HepG2 (cell line): Measurements from ENCODE around the gene OGFOD3. TPM values are rescaled to one million over a fixed set of nuclear protein-coding genes. Genes with fewer than 3 reads are reported as not detected.

Source experiments
- ASH2L ChIP-seq: fragments of 300-600, 200-600 bp; sonication (generic); IDR thresholded peaks from 2 replicates; pipeline ENCODE4 v1.7.0; 2017; ENCODE audit warnings: low read depth, mild to moderate bottlenecking, moderate library complexity, mixed read lengths, low read length; ENCODE audit not compliant: insufficient read length
- E2F2 ChIP-seq: sonication (generic); formaldehyde crosslinking; IDR thresholded peaks from 2 replicates; pipeline ENCODE4 v1.4.0; 2020; ENCODE audit warnings: missing genetic modification reagents, borderline replicate concordance
- EP300 ChIP-seq, 3 experiments: sonication (generic) in 1 of 3; formaldehyde crosslinking in 1 of 3; IDR thresholded peaks; 2 replicates each; pipeline versions ENCODE4 v1.5.1 to v1.6.1; 2011 to 2020; ENCODE audit warnings: low read depth in 2 of 3, low read length in 2 of 3, borderline replicate concordance in 1 of 3, improper control_type of control experiment in 1 of 3, mild to moderate bottlenecking in 1 of 3, missing genetic modification reagents in 1 of 3, moderate library complexity in 1 of 3
- GATAD1 ChIP-seq: IDR thresholded peaks from 2 replicates; pipeline ENCODE4 v1.6.1; 2016; ENCODE audit warnings: missing genetic modification reagents, missing compliant biosample characterization
- HES4 ChIP-seq: sonication (generic); formaldehyde crosslinking; IDR thresholded peaks from 2 replicates; pipeline ENCODE4 v1.9.0; 2021; ENCODE audit warnings: mild to moderate bottlenecking, missing genetic modification reagents, borderline replicate concordance
- POLR2A ChIP-seq, 2 experiments: IDR thresholded peaks; 2 replicates each; pipeline ENCODE4 v1.6.1; 2011; ENCODE audit warnings: low read depth in 2 of 2, low read length in 2 of 2, mild to moderate bottlenecking in 1 of 2, moderate library complexity in 1 of 2; ENCODE audit not compliant: insufficient read depth in 1 of 2
- REST ChIP-seq, 2 experiments: IDR thresholded peaks; 2 replicates each; pipeline ENCODE4 v1.6.1; 2011 to 2012; ENCODE audit warnings: low read length in 2 of 2, borderline replicate concordance in 1 of 2, low read depth in 1 of 2, mild to moderate bottlenecking in 1 of 2, moderate library complexity in 1 of 2
- RFXAP ChIP-seq: sonication (generic); formaldehyde crosslinking; IDR thresholded peaks from 2 replicates; pipeline ENCODE4 v1.4.0; 2020; ENCODE audit warnings: missing genetic modification reagents, borderline replicate concordance
- SMYD3 ChIP-seq: sonication (generic); formaldehyde crosslinking; IDR thresholded peaks from 2 replicates; pipeline ENCODE4 v1.8.1; 2023; ENCODE audit warnings: mild to moderate bottlenecking, missing genetic modification reagents
- THYN1 ChIP-seq: sonication (generic); formaldehyde crosslinking; IDR thresholded peaks from 2 replicates; pipeline ENCODE4 v1.8.1; 2023; ENCODE audit warnings: low read depth, mild to moderate bottlenecking, moderate library complexity, missing genetic modification reagents, borderline replicate concordance
- ZNF20 ChIP-seq: sonication (generic); formaldehyde crosslinking; IDR thresholded peaks from 2 replicates; pipeline ENCODE4 v1.4.0; 2020; ENCODE audit warnings: mild to moderate bottlenecking, moderate library complexity, missing genetic modification reagents
- ZNF205 ChIP-seq: IDR thresholded peaks from 2 replicates; pipeline ENCODE4 v1.6.1; 2018; ENCODE audit warnings: missing biosample characterization, missing genetic modification reagents
- ZNF30 ChIP-seq: sonication (generic); formaldehyde crosslinking; IDR thresholded peaks from 2 replicates; pipeline ENCODE4 v1.5.0; 2020; ENCODE audit warnings: mild to moderate bottlenecking, missing genetic modification reagents
- ZNF350 ChIP-seq: sonication (generic); formaldehyde crosslinking; IDR thresholded peaks from 2 replicates; pipeline ENCODE4 v1.4.0; 2020; ENCODE audit warnings: mild to moderate bottlenecking, low read depth, missing genetic modification reagents, borderline replicate concordance
- ZNF543 ChIP-seq: sonication (generic); formaldehyde crosslinking; IDR thresholded peaks from 2 replicates; pipeline ENCODE4 v1.4.0; 2020; ENCODE audit warnings: mild to moderate bottlenecking, missing genetic modification reagents
- ZNF780A ChIP-seq: sonication (generic); formaldehyde crosslinking; IDR thresholded peaks from 2 replicates; pipeline ENCODE4 v1.8.0; 2022; ENCODE audit warnings: mild to moderate bottlenecking, missing genetic modification reagents, moderate library complexity
- polyA plus RNA-seq, 8 experiments: library from polyadenylated mRNA; depleted of rRNA in 3 of 8; stranded (reverse) in 7 of 8; unstranded in 1 of 8; fragments of >200 nt; fragmentation: Illumina TruSeq in 4 of 8; extraction: Trizol in 4 of 8; gene quantifications; 2 replicates each; pipeline versions ENCODE4 v1.2.1 to v1.2.3, GENCODE V29; 2011 to 2016; ENCODE audit warnings: low read depth in 4 of 8, missing spikeins in 1 of 8, mixed read lengths in 1 of 8; ENCODE audit not compliant: insufficient read depth in 1 of 8
- total RNA-seq, 5 experiments: library from RNA; depleted of rRNA; stranded (reverse); fragments of >200 nt; fragmentation: Illumina TruSeq; extraction: Trizol; gene quantifications; 2 replicates each; pipeline ENCODE4 v1.2.3, GENCODE V29; 2016; ENCODE audit warnings: low read depth in 1 of 5
- TF ChIP-seq, protein P1 (sequence below): sonication (generic); formaldehyde crosslinking; IDR thresholded peaks from 2 replicates; pipeline ENCODE4 v1.5.1; 2020; ENCODE audit warnings: mild to moderate bottlenecking, missing genetic modification reagents
- TF ChIP-seq, protein P2 (sequence below): fragments of 450-650 bp; IDR thresholded peaks from 2 replicates; pipeline ENCODE4 v1.6.1; 2017

OGFOD3 gene
- total and polyA plus RNA-seq, 2 of the 13 experiments (the other 11 are each of a cell fraction or from before 2014, with no cell fraction given): 40.0 to 42.1 TPM

GRCh38 chr17:82370471-82371332 is 47.7 kb downstream of the OGFOD3 start (continued):
- TF ChIP-seq REST (IDR thresholded peaks at IDR 0.05; ENCODE audit: borderline replicate concordance in 1 of 2, low read depth in 1 of 2, low read length in 2 of 2) (no peak), E2F2 (CRISPR knock-in tag) (peak; percentile 86; the same call in 1 of the 2 replicates), RFXAP (CRISPR knock-in tag) (peak; percentile 94), ZNF350 (CRISPR knock-in tag) (peak; percentile 79), THYN1 (no peak), ASH2L (peak; percentile 33), ZNF30 (peak; percentile 36; the same call in 1 of the 2 replicates), ZNF780A (CRISPR knock-in tag) (no peak; the same call in 1 of the 2 replicates), POLR2A (IDR thresholded peaks at IDR 0.05; ENCODE audit: insufficient read depth in 1 of 2, low read depth in 2 of 2, low read length in 2 of 2) (no peak), SMYD3 (CRISPR knock-in tag) (no peak), GATAD1 (CRISPR knock-in tag) (peak; percentile 56; the same call in 1 of the 2 replicates), ZNF543 (peak; percentile 94; the same call in 1 of the 2 replicates), ZNF205 (CRISPR knock-in tag) (peak; percentile 90), HES4 (CRISPR knock-in tag) (peak; percentile 93; the same call in 1 of the 2 replicates), ZNF20 (CRISPR knock-in tag) (0 out of 2 replicates have a peak, but pooled peaks have one; percentile 45), EP300 (IDR thresholded peaks at IDR 0.05; ENCODE audit: low read depth in 2 of 2, low read length in 2 of 2) (no peak), EP300 (CRISPR knock-in tag; IDR thresholded peaks at IDR 0.05; ENCODE audit: borderline replicate concordance) (peak; percentile 20; the same call in 1 of the 2 replicates)
- TF ChIP-seq, protein P1, sequence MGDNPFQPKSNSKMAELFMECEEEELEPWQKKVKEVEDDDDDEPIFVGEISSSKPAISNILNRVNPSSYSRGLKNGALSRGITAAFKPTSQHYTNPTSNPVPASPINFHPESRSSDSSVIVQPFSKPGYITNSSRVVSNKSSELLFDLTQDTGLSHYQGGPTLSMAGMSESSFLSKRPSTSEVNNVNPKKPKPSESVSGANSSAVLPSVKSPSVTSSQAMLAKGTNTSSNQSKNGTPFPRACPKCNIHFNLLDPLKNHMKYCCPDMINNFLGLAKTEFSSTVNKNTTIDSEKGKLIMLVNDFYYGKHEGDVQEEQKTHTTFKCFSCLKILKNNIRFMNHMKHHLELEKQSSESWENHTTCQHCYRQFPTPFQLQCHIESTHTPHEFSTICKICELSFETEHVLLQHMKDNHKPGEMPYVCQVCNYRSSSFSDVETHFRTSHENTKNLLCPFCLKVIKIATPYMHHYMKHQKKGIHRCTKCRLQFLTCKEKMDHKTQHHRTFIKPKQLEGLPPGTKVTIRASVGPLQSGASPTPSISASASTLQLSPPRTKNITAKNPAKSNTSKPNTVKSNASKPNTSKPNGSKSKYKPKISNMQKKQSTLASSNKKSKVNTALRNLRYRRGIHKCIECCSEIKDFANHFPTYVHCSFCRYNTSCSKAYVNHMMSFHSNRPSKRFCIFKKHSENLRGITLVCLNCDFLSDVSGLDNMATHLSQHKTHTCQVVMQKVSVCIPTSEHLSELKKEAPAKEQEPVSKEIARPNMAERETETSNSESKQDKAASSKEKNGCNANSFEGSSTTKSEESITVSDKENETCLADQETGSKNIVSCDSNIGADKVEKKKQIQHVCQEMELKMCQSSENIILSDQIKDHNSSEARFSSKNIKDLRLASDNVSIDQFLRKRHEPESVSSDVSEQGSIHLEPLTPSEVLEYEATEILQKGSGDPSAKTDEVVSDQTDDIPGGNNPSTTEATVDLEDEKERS (CRISPR knock-in tag): peak; percentile 80; the same call in 1 of the 2 replicates
- TF ChIP-seq, protein P2, sequence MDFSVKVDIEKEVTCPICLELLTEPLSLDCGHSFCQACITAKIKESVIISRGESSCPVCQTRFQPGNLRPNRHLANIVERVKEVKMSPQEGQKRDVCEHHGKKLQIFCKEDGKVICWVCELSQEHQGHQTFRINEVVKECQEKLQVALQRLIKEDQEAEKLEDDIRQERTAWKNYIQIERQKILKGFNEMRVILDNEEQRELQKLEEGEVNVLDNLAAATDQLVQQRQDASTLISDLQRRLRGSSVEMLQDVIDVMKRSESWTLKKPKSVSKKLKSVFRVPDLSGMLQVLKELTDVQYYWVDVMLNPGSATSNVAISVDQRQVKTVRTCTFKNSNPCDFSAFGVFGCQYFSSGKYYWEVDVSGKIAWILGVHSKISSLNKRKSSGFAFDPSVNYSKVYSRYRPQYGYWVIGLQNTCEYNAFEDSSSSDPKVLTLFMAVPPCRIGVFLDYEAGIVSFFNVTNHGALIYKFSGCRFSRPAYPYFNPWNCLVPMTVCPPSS: no peak
